ENCODE results near the gene FAM162A. TPM values are rescaled to one million over a fixed set of nuclear protein-coding genes. Genes with fewer than 3 reads are reported as not detected.

The FAM162A gene
- total RNA-seq, 4 donors from 2014 or later, result 32.0 to 41.0 (median 34.5) TPM

- Histone ChIP-seq H3K9me3 (no peaks in the 10 kb centered on the region), H3K4me1 (no peaks in the 10 kb centered on the region), H3K36me3 (no peaks in the 10 kb centered on the region), H3K27me3 (no peaks in the 10 kb centered on the region), H3K4me3 (replicated peaks in 1 of 3) (no peak overlapping the region), H3K27ac (no peak overlapping the region)
- DNase-seq, result no peak
- TF ChIP-seq CTCF (IDR thresholded peaks at IDR 0.05) (no peak), POLR2A (IDR thresholded peaks at IDR 0.05) (no peak)
- intact Hi-C loops (cut with DNase I), result no loop called here
- WGBS, 2 donors, result 95 to 100% methylated on average over 4 of the region's 4 CpGs
These were observed 32.4 kb upstream of the FAM162A start for GRCh38 chr3:122351612-122352011.

- Histone ChIP-seq H3K36me3 (no peaks in the 10 kb centered on the region), H3K9me3 (no peaks in the 10 kb centered on the region), H3K4me1 (no peaks in the 10 kb centered on the region), H3K27me3 (no peaks in the 10 kb centered on the region), H3K27ac (no peak overlapping the region), H3K4me3 (replicated peaks in 1 of 3) (no peak overlapping the region)
- DNase-seq, result peak; percentile 51 to 59
- WGBS, 2 donors, result 45 to 57% methylated on average over 2 of the region's 2 CpGs
- intact Hi-C loops (cut with DNase I), result no loop called here
- TF ChIP-seq CTCF (IDR thresholded peaks at IDR 0.05) (no peak), POLR2A (IDR thresholded peaks at IDR 0.05) (no peak)
These were observed 30.8 kb upstream of the FAM162A start for GRCh38 chr3:122353215-122353614.

- Histone ChIP-seq H3K27me3 (no peaks in the 10 kb centered on the region), H3K4me1 (no peaks in the 10 kb centered on the region), H3K4me3 (replicated peaks in 1 of 3) (no peak overlapping the region), H3K9me3 (no peaks in the 10 kb centered on the region), H3K27ac (no peak overlapping the region), H3K36me3 (no peaks in the 10 kb centered on the region)
- no peak for DNase-seq
- no peak for TF ChIP-seq CTCF (IDR thresholded peaks at IDR 0.05)
- TF ChIP-seq POLR2A (IDR thresholded peaks at IDR 0.05), result no peak
- intact Hi-C loops (cut with DNase I), result no loop called here
- 93 to 95% methylated on average over 1 of the region's 1 CpG for WGBS, 2 donors
These were observed 30.0 kb upstream of the FAM162A start for GRCh38 chr3:122353893-122354401.

- H3K27me3 ChIP-seq, result no peaks in the 10 kb centered on the region
- no peak overlapping the region for H3K27ac ChIP-seq
- no peak for DNase-seq
- no peak for TF ChIP-seq POLR2A (IDR thresholded peaks at IDR 0.05)
- TF ChIP-seq CTCF (IDR thresholded peaks at IDR 0.05), result no peak
- H3K9me3 ChIP-seq, result no peaks in the 10 kb centered on the region
- no peaks in the 10 kb centered on the region for H3K4me1 ChIP-seq
- intact Hi-C loops (cut with DNase I), result no loop called here
- H3K4me3 ChIP-seq (replicated peaks in 1 of 3), result no peak overlapping the region
- no peaks in the 10 kb centered on the region for H3K36me3 ChIP-seq
- 65 to 72% methylated on average over 4 of the region's 4 CpGs for WGBS, 2 donors
These were observed 28.4 kb upstream of the FAM162A start for GRCh38 chr3:122355612-122356011.

GRCh38 chr3:122356402-122356801, 27.6 kb upstream of the FAM162A start:
- no peaks in the 10 kb centered on the region for H3K9me3 ChIP-seq
- no peak overlapping the region for H3K4me3 ChIP-seq (replicated peaks in 1 of 3)
- H3K36me3 ChIP-seq, result no peaks in the 10 kb centered on the region
- H3K4me1 ChIP-seq, result no peaks in the 10 kb centered on the region
- 61 to 77% methylated on average over 4 of the region's 4 CpGs for WGBS, 2 donors
- DNase-seq, result peak; percentile 59 to 64
- H3K27ac ChIP-seq, result no peak overlapping the region
- intact Hi-C loops (cut with DNase I), result no loop called here
- TF ChIP-seq CTCF (IDR thresholded peaks at IDR 0.05), result peak in 5 of 6 experiments; percentile 13 to 64 (median 48)
- TF ChIP-seq POLR2A (IDR thresholded peaks at IDR 0.05), result no peak
- H3K27me3 ChIP-seq, result no peaks in the 10 kb centered on the region
